K562 (cell line): Measurements from ENCODE around the gene ZDHHC5.

Experiments used
- ATF6 ChIP-seq: sonication (generic); formaldehyde crosslinking; IDR thresholded peaks from 2 replicates; pipeline ENCODE4 v1.4.0; 2020; ENCODE audit warnings: mild to moderate bottlenecking, missing genetic modification reagents
- JUNB ChIP-seq: fragments of 450-650 bp; formaldehyde crosslinking; conservative IDR thresholded peaks from 2 replicates; pipeline ENCODE4 v1.4.0; 2020; ENCODE audit warnings: mild to moderate bottlenecking
- RFX5 ChIP-seq: IDR thresholded peaks from 2 replicates; pipeline ENCODE4 v1.6.1; 2011; ENCODE audit warnings: low read depth, mild to moderate bottlenecking, improper control_type of control experiment, low read length
- SETDB1 ChIP-seq: IDR thresholded peaks from one replicate; pipeline ENCODE4 v1.6.1; 2012; ENCODE audit warnings: low read length, control low read depth, inconsistent platforms
- SMARCA5 ChIP-seq: fragments of 450-650 bp; IDR thresholded peaks from 2 replicates; pipeline ENCODE4 v1.6.1; 2016
- TF ChIP-seq, protein P1 (sequence below), 3 experiments: IDR thresholded peaks in 2 of 3; conservative IDR thresholded peaks in 1 of 3; 2 replicates each; pipeline ENCODE4 v1.5.1; 2011 to 2012; ENCODE audit warnings: low read length in 3 of 3, mild to moderate bottlenecking in 3 of 3, control low read depth in 2 of 3, improper control_type of control experiment in 1 of 3, inconsistent platforms in 1 of 3, low read depth in 1 of 3, mixed read lengths in 1 of 3, moderate library complexity in 1 of 3; ENCODE audit not compliant: insufficient read depth in 2 of 3
- TF ChIP-seq, protein P2 (sequence below): fragments of 250-450 bp; sonication (Bioruptor Pico); IDR thresholded peaks from 2 replicates; pipeline ENCODE4 v1.6.1; 2021; ENCODE audit warnings: mild to moderate bottlenecking

DNA sequence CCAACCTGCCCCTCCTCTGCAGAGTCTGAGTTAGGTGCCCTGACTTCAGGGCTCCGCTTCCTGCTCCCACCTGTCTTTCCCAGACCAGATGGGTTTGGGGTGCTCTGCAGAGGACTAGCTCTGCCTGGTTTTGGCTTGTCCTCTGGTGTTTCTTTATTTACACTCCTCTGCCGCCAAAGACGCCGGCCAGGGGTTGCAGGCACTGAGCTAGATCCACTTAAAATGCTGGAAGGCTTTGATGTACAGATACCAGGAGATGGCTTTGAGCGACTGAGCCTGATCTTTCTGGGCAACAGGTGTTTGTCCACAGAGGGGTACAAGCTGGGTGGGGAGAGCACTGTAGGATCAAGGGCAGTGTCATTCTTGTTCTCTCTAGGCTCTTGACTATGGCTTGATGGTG, 77.3 kb downstream of the ZDHHC5 start:
- TF ChIP-seq, protein P1, sequence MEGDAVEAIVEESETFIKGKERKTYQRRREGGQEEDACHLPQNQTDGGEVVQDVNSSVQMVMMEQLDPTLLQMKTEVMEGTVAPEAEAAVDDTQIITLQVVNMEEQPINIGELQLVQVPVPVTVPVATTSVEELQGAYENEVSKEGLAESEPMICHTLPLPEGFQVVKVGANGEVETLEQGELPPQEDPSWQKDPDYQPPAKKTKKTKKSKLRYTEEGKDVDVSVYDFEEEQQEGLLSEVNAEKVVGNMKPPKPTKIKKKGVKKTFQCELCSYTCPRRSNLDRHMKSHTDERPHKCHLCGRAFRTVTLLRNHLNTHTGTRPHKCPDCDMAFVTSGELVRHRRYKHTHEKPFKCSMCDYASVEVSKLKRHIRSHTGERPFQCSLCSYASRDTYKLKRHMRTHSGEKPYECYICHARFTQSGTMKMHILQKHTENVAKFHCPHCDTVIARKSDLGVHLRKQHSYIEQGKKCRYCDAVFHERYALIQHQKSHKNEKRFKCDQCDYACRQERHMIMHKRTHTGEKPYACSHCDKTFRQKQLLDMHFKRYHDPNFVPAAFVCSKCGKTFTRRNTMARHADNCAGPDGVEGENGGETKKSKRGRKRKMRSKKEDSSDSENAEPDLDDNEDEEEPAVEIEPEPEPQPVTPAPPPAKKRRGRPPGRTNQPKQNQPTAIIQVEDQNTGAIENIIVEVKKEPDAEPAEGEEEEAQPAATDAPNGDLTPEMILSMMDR (IDR thresholded peaks at IDR 0.05 in 2 of 3, conservative IDR thresholded peaks at IDR 0.05 in 1 of 3; ENCODE audit: insufficient read depth in 2 of 3, low read depth in 1 of 3, low read length in 3 of 3), result no peak
- TF ChIP-seq RFX5 (no peak), JUNB (CRISPR knock-in tag) (no peak), SETDB1 (no peak), SMARCA5 (no peak), ATF6 (CRISPR knock-in tag) (no peak)
- TF ChIP-seq, protein P2, sequence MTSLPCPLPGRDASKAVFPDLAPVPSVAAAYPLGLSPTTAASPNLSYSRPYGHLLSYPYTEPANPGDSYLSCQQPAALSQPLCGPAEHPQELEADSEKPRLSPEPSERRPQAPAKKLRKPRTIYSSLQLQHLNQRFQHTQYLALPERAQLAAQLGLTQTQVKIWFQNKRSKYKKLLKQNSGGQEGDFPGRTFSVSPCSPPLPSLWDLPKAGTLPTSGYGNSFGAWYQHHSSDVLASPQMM (CRISPR knock-in tag), result no peak
